ENCODE results near the gene MUC15. TPM values are rescaled to one million over a fixed set of nuclear protein-coding genes. Genes with fewer than 3 reads are reported as not detected.
A peak's percentile ranks its signal among the peaks of the same experiment; 100 is the strongest.
"Not testable (repeated sequence)": the region's sequence is repeated elsewhere in the genome, so short reads cannot be mapped to it uniquely, and the experiment has no call there.

MUC15 gene, protein sequence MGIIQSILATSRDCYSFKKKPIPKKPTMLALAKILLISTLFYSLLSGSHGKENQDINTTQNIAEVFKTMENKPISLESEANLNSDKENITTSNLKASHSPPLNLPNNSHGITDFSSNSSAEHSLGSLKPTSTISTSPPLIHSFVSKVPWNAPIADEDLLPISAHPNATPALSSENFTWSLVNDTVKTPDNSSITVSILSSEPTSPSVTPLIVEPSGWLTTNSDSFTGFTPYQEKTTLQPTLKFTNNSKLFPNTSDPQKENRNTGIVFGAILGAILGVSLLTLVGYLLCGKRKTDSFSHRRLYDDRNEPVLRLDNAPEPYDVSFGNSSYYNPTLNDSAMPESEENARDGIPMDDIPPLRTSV
- total RNA-seq: 9.5 TPM

DNA sequence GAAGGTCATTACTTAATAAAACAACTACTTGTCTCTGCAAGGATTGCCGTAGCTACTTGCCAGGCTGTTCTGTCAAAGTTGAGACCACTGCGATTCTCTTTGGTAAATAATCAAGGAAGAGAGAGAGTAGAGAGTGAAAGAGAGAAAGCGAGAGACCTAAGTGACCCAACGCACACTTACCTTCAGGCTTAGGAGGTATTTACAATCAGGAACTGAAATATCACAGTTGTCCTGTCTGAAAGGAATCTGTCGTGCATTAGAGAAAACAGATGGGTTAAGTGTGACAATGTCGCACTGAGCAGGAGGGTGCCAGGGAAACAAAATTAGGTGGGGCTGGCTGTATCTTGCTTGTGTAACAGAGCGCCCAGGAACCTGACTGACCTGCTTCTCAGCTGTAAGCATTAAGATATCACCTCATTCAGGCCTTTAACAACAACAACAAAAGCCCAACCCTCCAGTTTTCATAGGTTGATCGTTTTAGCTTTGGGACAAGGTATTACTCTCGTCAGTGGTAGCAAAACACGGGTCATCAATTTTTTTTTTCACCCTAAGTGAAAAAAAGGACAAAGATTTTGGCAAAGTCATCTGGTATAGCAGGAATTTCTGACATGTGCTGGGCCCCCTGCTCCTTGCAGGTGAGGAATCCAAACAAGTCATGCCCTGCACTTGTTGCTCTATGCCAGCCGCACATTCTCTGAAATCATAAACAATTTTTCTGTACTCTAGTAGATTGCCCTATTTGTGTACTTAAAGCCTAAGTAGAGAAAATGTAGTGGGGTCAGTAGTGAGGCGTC lies at the start of gene MUC15:
MUC15 (minus strand) TSS at position 403 of the 794 bp plus-strand sequence. CDS start 5,169 bp downstream, outside the sequence.
- DNase-seq (ENCODE audit: low spot score): peak; percentile 45

DNA sequence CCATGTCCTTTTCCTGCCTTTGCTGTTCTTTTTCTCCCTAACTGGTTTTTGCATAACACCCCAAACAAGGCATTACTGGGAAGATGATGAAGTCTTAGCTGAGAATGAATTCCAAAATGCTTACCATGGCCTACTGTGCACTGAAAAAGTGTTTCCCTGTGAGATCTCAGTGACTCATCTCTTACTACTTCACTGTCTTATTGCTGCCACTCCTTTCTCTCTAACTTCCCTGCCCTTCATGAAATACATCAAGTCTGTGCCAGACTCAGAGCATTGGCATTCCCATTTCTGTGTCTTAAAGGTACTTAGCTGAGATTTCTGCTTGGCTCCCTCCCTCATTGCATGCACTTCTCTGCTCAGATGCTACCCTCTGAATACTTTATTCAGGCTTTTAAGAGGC lies 49.1 kb upstream of the MUC15 start:
- DNase-seq (ENCODE audit: low spot score): no peak

DNA sequence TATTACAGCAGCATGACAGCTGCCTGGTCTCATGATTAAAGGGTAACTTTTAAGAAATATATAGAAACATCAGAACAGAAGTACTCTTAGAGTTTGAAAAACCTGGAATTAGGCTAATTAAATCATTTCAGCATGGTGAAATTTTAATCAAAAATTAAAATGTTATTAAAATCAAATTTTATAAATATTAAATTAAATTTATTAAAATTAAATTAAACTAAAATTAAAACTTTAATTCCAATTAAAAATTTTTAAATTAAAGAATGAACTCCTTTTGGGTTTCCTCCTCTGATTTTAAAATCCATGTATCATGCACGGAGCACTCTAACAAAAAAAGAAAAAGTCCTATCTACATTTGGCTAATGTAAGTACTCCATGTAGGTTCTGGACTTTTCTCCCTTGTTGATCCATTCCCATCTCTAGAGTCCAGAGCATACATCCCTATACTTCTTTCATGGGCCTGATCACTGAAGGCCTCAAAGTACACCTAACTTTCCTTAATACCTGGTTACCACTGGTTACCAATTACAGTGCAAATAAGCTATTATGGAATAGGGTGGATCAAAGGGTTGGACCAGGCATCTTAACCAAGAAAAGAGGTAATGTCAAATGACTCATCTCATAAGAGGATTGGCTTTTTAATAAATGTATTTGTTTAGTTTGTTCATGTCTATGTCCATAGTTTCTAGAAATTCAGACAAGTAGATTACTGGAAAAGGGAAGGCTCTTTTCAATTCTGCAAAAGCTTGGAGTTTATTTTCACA lies 48.4 kb upstream of the MUC15 start:
- DNase-seq (ENCODE audit: low spot score): no peak

DNA sequence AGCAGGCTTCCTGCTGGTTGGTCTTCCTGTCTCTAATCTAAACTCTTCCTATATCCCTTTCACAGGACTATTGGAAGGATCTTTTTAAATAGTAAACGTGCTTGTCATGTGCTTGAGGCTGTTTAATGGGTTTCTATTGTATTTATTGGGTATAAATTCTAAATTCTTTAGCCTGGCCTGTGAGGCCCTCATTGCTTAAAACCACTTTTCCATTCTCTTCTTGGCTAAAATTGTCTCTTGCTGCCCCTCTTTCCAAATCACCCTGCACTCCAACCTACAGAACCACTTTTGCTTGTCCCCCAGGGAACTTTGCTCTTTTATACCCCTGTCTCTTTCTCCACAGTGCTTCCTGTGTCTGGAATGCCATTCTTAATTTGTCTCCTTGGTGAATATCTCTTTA lies 46.4 kb upstream of the MUC15 start:
- DNase-seq (ENCODE audit: low spot score): no peak

DNA sequence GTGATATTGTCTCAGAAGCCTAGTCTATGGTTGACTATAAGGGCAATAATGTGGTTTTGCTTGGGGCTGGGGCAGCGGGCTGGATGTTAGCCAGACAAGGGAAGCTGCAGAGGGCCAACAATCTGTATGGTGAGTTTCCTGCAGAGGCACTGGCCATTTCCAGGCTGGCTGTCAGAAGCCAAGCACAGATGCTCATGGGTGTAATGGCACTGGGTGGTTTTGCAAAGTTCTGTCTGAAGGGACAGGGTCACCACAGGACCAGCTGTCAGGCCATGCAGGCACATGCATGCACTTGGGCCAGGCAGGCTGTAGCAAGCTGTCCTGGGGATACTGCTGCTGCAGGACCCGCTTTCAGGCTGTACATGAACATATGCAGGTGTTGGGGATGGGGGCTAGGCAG lies 41.7 kb upstream of the MUC15 start:
- DNase-seq (ENCODE audit: low spot score): no peak

DNA sequence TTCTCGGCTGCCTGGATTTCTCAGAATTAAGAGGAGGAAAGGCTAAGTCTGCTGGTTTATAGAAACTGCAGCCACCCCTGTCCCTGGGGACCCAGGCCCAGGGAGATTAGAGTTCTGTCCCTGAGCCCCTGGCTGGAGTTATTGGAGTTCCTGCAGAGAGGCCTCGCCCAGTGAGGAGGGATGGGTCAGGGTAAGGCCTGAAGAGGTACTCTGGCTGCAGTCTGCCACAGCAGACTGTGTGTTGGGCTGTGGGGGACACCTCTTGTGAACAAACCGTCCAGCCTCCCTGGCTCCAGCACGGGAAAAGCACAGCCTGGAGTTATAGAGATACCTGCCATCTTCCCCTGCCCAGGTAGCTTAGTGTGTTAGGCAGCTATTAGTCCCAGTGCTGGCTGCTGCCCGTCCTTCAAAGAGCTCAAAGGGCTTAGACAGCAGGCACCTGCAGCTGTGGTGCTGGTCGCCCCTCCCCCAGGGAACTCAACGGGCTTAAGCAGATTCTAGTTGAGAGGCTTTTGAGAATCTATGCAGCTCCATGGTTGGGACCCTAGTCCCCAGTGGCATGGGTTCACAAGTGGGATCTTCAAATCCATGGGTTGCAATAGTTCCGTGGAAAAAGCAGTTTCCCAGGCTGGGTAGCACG lies 36.6 kb upstream of the MUC15 start:
- no peak for DNase-seq (ENCODE audit: low spot score)

DNA sequence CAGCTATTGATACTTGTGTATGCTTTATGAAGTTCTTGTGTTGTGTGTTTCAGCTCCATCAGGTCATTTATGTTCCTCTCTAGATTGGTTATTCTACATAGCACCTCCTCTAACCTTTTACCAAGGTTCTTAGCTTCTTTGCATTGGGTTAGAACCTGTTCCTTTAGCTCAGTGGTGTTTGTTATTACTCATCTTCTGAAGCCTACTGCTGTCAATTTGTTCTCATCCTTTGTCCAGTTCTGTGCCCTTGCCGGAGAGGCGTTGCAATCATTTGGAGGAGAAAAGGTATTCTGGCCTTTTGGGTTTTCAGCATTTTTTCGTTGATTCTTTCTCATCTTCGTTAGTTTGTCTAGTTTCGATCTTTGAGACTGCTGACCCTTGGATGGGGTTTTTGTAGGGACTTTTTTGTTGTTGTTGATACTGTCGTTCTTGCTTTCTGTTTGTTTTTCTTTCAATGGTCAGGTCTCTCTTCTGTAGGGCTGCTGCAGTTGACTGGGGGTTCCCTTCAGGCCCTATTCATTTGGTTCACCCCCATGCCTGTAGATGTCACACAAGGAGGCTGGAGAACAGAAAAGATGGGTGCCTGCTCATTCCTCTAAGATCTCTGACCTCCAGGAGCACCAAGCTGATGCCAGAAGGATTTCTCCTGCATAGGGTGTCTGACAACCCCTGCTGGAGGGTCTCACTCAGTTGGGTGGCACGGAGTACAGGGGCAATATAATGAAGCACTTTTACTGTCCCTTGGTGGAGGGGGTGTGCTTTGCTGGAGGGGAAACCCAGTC lies 35.9 kb upstream of the MUC15 start:
- DNase-seq (ENCODE audit: low spot score): no peak

DNA sequence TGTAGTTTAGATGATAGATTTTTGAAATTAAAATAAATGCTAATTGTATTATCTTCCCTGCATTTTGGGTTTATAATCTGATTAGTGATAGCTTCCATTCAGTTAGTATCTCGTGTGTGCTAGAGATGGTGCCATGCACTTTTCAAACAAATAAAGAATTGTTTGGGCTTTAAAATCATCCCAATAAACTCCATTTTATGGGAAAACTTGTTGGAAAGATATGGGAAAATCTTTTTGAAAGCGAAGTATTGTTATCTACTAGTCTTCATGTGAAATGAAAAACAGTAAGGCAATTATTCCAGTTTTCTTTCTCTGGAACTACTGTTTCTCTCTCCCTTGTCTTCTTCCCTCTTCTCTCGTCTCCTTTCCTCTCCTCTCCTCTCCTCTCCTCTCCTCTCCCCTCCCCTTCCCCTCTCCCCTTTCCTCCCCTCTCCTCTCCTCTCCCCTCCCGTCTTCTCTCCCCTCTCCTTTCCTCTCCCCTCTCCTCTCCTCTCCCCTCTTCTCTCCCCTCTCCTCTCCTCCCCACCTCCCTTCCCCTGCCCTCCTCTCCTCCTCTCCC lies 27.9 kb upstream of the MUC15 start:
- no peak for DNase-seq (ENCODE audit: low spot score)

DNA sequence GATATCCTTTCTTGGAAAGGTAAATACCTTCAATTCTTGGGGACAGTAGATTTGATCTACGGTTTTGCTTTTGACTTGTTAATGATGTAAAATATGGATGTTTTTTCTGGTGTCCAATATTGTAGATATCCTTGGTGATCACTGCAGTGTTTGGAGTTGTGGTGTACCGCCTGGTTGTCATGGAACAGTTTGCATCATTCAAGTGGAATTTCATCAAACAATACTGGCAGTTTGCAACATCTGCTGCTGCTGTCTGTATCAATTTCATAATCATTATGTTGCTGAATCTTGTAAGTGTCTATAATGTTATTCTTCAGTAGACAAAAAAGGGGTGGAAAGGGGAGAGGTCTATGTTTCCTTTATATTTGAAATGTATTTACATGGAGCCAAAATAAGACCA lies 27.4 kb upstream of the MUC15 start:
- no peak for DNase-seq (ENCODE audit: low spot score)

DNA sequence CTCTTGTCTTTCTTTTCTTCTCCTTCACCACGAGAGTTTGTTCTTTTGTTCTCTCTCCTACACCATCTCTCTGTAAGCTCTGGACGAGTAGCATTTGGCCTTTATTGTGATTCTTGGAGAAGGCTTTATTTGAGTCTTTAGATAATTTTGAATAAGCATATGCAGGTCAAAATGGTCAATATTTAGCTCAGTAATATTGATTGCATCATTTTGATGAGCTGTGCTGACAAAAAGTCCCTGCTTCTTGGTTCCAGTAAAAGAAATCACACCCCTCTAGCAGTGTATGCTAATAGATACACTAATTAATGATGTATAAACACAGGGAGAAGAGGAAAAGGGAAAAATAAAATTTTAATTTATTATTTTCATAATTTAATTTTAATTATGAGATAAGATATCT lies 25.8 kb upstream of the MUC15 start:
- DNase-seq (ENCODE audit: low spot score): no peak

DNA sequence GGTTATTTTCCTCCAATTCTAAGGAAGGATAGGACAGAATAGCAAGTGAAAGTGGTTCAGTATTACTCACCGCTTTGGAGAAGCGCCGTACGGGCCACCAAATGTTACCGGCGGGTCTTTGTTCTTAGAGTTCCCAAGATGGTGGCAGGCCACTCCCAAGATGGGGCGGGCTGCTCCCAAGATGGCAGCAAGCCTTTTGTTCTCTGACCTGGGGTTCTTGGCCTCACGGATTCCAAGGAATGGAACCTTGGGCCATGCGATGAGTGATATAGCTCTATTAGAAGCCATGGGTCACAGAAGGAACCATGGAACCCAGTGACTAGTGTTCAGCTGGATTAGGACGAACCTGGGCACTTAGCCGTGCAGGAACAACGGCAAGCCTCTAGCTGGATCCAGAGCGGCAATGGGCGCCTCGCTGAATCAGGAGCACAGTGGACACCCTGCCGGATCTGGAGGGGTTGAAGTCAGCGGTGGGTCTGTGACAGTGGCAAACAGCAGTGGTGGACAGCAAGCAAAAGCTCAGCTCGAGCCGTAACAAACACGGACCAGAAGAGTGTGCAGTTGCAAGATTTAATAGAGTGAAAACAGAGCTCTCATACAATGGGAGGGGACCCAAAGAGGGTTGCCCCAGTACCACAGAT lies 25.1 kb upstream of the MUC15 start:
- DNase-seq (ENCODE audit: low spot score): not testable (repeated sequence)

DNA sequence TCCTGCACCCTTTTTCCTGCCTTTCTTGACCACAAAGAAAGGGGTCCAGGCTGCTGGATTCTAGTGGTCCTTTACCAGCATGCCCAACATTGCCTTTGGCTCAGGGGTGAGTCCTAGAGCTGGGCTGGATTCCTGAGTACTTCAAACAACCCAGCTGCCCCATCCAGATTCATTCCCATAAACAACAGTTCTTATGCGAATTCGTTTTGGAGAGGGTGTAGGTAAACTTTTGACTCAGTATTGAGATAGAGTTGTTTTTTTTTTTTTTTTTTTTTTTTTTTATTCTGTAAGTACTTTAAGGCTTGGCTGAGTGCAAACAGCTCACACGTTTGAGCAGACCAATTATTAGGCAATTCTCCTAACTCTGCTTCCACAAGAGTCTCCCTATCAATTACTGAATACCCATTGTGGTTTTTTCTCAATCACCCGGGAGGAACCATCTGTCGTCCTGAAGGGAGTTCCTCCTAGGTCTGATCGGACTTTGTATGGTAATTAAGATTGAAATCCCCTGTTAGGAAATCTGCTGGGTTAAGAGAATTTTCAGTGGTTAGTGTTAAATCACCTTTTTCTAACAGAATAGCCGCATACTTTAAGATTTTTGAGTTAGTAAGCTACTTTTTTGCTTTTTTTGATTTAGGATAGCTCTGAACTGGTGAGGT lies 23.3 kb upstream of the MUC15 start:
- DNase-seq (ENCODE audit: low spot score): not testable (repeated sequence)

DNA sequence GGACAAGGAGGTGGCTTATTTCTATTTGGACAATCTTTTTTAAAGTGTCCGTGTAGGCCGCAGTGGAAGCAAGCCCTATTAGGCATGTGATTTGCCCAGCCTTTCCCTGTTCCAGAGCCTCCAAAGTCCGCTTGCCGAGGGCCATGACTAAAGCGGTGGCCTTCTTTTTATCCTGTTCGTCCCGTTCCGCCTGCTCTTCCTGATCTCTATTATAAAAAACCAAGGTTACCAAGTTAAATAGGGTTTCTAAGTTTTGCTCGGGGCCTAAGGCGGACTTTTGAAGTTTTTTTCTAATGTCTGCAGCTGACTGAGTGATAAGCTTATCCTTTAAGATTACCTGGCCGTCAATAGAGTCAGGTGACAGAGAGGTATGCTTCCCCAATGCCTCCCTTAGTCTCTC lies 21.6 kb upstream of the MUC15 start:
- DNase-seq (ENCODE audit: low spot score): no peak

DNA sequence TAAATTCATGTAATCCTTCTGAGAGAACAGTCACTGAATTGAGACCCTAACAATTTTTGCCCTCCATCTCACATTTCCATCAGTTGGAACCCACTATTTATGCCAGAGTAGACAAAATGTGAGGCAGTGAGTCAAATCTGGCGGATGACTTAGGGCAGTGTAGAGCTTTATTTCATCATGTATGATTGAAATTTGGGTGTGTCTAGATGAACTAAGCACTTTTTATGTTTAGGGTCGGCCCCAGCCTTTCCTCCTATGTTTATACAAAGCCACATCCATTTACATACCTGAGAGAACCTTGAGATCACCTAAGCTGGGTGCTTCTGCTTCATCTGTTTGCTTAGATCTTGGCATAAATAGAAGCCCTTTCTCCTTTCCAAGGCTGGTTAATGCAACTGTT lies 15.0 kb upstream of the MUC15 start:
- DNase-seq (ENCODE audit: low spot score): no peak

DNA sequence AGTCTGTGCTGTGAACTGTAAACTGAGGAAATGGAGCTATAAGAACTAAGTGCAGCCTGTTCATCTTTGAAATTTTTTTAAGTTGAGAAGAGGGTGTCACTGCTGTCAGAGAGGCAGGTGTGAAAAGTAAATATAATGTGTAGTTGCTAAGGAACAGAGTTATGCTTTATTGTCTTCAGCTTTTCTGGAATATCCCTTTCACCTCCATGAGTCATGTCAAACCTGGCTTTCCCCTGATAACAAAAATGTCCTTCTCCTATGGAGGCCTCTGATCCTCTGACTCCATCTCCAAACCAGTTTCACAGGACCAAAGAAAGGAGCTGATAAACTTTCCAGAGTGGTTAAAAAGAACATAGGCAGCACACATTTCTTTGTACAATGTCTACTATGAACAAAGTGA lies 12.8 kb upstream of the MUC15 start:
- DNase-seq (ENCODE audit: low spot score): no peak

DNA sequence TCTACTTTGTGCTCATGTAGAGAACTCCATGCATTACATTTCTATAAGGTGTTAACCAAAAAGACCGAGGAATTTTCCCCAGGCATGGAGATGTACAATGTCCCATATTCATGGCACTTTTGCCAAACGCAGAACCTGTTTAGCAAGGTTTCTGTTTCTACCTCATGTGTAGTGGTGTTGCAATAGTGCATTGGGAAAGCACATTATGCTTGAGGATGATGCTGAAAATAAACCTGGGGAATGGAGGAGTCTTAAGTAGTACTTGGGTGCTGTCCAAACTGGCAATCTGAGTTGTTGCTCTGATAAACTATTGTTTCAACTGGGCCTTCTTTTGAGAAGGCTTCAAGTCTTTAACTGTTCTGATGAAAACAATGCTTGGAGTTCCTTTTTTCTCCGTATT lies 11.5 kb upstream of the MUC15 start:
- DNase-seq (ENCODE audit: low spot score): no peak

DNA sequence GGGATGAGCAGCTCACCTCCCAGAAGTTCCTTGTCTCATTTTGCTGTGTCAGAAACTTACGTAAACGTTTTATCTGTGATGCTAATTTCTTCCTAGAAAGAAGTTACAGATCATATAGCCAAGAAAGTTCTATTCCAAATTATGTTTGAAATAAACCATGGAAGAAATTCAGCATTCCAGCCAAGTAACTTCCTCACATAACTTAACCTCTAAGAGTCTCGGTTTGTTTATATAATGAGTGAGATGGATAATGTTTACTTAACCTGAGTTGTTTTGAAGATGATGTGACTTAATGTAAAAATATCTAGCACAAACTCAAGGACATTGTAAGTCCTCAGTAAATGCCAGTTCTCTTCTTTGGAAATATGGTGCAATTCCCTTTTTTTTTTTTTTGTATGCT lies 8.9 kb upstream of the MUC15 start:
- DNase-seq (ENCODE audit: low spot score): no peak

DNA sequence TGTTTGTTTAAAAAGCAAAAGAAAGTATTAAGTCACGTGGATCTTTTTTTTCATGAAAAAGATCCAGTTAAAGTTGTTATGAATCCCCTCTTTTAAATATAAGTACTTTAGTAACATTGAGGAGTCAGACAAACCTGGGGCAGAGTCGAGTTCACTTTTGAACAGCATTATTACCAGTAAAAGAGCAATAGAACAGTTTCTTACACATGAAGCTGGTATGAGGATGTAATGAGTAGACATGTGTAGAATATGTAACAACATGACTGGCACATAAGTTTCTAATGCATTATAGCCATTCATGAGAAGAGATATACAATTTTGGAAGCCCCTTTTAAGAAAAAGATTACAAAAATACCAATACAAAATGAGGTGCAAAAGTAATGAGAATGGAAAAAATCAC lies 7.6 kb upstream of the MUC15 start:
- DNase-seq (ENCODE audit: low spot score): no peak

DNA sequence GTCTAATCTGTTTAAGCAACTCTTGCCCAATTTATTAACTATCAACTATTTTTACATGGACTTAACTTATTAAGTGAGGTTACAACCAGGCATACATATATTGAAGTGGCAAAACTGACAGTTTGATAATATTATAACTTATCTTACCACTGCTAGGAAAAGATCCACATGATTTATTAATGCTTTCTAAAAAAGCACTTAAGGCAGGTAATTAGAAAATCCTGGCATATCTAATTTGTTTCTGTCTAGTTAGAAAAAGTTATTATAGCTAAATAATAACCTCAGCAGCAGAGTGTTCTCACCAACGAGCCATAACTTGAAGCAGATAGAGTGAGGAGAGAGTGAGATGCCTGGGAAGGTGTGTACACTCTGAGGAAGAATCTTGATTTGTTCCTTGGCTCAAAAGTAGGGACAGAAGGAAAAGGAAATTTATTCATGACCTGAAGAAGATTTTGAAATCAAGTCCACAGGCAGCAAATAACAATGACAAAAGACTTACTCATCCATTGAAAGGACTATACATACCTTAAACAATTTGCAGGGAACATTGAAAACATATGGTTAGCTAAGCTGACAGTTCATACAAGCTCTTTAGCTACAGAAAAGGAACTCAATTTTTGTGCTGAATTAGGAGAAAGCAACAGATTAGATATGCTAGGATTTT lies 7.1 kb upstream of the MUC15 start:
- no peak for DNase-seq (ENCODE audit: low spot score)
